HG03575 (cell line): Measurements from ENCODE around the gene SOCS6.

Experiments used
- ATAC-seq: cut with Tn5 transposase; IDR thresholded peaks from one replicate; pipeline ENCODE4 v1.9.1; 2021; ENCODE audit not compliant: unreplicated experiment, insufficient number of reproducible peaks, low FRiP score; ENCODE audit errors: extremely low read depth

The SOCS6 gene

GRCh38 chr18:70311726-70312125, 22.9 kb downstream of the SOCS6 start:
- ATAC-seq, result no peak

DNA sequence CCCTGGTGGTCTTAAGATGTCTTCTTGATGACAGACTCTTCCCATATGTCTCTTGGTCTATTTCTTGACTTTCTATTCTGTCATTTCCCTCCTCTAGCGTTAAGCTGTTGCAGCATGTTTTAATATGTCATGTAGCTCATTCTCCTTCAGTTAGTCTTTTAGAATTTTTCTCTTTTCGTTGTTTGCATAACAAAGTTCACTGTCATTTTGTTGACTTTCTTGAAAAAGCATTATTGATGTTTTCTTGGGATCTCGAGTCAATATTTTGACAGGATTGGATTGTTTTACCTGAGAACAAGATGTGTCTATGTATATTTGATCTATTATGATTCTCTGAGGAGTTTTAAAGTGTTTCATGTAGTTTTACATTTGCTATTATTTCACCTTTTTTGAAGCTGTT, 24.8 kb downstream of the SOCS6 start:
- no peak for ATAC-seq

GRCh38 chr18:70314151-70314782, 25.4 kb downstream of the SOCS6 start:
- ATAC-seq, result no peak

GRCh38 chr18:70319187-70319586, 30.3 kb downstream of the SOCS6 start:
- ATAC-seq, result no peak

DNA sequence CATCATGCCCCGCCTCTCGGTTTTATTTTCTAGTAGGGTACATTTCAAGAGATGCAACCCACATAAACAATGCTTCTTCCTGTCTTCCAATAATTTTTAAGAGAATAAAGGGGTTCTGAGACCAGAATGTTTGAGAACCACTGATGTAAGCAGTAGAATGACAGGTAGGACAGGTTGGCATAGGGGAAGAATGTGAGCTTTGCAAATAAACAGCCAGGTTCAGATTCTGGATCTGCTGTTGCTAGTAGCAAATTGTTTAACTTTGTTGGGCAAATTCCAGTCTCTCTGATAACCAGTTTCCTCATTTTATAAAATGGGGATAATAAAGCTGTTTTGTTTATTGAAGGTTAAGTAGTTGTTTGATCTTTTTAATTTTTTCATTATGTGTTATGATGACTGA, 32.8 kb downstream of the SOCS6 start:
- ATAC-seq, result no peak

DNA sequence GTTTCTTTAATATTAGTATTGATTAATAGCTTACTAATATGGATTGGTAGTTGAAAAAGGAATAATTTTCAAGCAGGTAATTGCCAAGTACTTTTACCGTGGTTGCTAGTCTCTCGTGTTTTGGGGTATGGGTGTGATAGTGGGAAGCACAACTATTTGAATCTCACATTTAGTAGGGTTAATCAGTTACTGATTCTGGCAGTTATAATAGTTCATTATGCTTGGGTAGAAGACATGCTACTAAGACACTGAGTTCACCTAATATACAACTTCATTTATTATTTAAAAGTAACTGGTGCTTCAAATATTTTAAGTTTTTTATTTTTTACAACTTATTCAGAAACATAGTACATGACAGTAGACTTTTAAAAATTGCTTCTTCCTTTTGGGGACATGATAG, 33.5 kb downstream of the SOCS6 start:
- ATAC-seq, result no peak

DNA sequence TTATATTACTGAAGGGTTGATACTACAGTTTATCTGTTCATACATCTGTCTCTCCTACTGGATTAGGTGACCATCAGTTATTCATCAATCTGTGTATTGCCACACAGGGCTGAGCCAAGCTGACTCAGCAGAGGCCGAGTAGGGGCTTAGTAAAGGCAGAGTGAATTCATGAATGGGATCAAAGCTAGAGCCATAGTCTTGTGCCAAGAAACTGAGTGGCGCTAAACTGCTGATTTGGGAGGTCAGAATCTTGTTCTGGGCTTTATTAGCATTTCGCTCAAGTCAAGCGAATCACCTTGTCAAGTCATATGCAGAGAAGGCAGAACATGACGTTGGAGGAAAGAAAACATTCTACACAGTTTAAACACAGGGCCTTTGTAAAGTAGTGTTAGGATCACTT, 34.1 kb downstream of the SOCS6 start:
- ATAC-seq, result no peak

GRCh38 chr18:70324897-70325296, 36.1 kb downstream of the SOCS6 start:
- ATAC-seq, result no peak

- no peak for ATAC-seq
These were observed 37.4 kb downstream of the SOCS6 start for GRCh38 chr18:70326255-70326654.

DNA sequence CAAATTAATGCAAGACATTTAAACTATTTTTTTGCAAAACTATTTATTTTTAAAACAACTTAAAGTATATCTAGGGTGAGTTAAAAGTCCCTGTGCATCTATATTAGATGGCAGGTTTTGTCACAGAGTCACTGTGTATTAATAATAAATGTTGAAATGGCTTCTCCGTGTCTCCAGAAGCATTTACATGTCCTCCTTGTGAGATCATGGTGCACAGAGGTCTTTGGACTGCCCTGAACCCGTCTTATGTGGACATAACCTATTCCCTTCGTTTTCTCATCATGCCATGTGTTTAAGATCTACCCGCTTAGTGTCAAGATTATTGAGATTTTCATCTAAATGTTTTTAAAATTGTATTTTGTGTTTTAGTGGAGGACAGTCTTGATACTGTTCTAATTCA, 39.3 kb downstream of the SOCS6 start:
- no peak for ATAC-seq

- no peak for ATAC-seq
These were observed 40.2 kb downstream of the SOCS6 start for GRCh38 chr18:70329071-70329470.

DNA sequence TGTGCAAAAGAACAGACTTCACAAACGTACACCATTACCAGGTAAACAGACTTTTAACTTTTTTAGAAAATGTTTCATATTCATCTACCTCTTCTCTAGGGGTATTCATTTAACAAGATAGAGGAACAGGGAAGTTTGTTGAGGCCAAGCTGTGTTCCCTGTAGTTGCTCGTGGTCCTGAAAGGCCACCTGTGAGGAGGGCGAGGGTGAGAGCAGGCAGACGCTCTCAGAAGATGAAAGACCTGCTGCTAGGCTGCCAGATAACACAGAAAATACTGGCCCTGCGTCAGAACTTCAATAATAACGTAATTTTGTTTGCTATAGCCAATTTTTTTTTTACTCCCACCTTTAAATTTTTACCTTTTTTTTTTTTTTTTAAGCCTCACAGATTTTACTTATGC, 42.0 kb downstream of the SOCS6 start:
- no peak for ATAC-seq

- ATAC-seq, result no peak
These were observed 42.7 kb downstream of the SOCS6 start for GRCh38 chr18:70331456-70332097.

- ATAC-seq, result no peak
These were observed 43.8 kb downstream of the SOCS6 start for GRCh38 chr18:70332694-70333093.

DNA sequence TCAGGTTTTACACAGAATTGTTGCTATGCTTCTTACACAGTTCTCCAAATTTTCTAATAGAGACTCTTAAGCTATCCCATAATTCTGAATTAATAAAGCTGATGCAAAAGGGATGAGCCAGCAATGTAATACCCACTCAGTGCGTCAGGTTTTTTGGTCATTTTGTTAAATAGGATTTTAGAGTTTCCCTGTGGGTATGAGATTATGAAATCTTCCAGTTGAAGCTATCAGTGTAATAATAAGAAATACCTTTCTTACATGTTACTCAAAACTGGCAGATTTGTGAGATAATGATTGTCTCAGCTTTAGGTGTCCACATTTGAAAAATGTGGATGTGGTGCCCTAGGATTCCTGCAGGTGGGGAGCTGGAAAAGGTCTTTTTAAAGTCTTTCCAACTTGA, 44.5 kb downstream of the SOCS6 start:
- no peak for ATAC-seq

DNA sequence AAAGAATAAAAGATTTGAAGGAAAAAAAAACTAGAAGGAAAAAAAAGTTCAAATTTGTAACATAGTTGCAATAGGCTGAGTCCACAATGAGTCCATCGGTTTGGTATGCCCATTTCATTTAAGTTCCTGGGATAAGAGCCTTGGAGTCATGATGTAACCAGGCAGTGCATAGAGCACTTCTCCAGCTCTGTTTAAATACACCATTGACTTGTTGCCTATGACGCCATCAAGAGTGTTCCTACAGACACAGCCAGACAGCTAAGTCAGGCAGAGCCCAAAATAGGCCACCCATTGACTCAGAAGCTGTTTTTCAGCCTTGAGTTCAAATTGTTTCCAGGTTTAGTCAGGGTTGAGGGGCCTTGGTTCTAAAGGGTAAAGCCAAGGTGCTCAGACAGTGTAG, 44.9 kb downstream of the SOCS6 start:
- no peak for ATAC-seq

- ATAC-seq, result no peak
These were observed 45.4 kb downstream of the SOCS6 start for GRCh38 chr18:70334264-70334663.

DNA sequence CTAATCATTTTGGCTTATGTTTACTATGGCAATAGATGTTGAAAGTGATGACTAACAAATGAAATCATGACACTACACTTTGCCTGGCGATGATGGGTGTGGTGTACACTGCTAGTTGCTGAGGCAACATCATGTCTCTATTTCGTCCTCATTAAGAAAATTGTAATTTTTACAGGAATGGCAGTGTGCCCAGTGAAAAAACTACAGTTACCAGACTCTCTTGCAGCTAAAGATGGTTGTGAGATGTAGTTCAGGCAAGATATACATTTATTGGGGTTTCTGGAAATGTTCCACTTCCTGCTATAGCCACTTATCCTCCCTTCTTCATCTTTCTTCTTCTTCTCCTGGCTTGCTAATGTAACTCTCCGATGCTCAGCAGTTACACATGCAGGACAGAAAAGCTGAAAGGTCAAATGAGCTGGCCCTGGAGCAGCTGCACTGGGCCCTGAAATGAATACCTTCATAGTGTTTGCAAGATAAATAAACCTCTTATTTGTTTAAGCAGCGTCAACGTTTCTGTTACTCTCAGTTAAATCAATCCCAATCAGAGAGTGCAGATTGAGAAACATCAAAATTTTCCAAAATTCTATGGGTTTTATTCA, 46.0 kb downstream of the SOCS6 start:
- no peak for ATAC-seq

DNA sequence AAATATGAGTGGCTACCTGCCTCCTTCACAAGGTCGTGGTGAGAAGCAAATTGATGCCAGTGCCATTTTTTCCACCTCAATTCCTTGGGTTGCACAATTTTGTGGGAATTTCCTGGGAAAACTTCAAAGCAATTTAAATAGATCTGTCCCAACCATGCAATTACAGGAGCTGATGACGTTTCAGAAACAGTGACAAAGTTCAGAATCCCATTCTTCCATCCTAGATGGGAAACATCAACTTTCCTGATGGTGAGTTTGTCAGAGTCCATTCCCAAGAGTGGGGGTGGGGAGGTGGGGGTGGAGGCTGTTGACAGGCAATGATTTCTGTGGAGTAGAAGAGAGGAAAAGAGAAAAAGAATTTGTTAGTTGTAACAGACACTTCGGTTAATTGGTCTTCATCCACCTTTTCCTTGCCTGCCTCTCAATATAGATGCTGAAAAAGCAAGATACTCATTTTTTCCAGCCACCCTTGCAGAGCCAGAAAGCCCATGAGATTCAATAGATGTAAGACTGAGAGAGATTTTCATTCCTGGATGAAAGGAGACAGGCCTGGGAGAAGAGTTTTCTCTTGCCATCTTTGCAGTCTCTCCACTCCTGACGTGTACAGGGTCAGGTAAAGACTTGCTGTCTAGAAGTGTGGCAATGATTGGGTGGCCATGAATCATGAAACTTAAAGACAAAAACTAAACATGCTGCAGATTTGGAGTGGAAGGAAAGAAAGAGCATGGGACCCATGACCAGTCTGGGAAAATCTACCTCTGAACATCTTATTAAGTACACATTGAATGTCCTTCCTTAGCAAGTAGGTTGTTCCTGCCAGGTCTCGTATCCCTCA, 47.3 kb downstream of the SOCS6 start:
- no peak for ATAC-seq
